Measurements from ENCODE around the gene STUB1. TPM values are rescaled to one million over a fixed set of nuclear protein-coding genes. Genes with fewer than 3 reads are reported as not detected.
"Not testable (repeated sequence)": the region's sequence is repeated elsewhere in the genome, so short reads cannot be mapped to it uniquely, and the experiment has no call there.

STUB1 gene
- polyA plus RNA-seq, 4 donors: 110 to 187 (median 117) TPM

DNA sequence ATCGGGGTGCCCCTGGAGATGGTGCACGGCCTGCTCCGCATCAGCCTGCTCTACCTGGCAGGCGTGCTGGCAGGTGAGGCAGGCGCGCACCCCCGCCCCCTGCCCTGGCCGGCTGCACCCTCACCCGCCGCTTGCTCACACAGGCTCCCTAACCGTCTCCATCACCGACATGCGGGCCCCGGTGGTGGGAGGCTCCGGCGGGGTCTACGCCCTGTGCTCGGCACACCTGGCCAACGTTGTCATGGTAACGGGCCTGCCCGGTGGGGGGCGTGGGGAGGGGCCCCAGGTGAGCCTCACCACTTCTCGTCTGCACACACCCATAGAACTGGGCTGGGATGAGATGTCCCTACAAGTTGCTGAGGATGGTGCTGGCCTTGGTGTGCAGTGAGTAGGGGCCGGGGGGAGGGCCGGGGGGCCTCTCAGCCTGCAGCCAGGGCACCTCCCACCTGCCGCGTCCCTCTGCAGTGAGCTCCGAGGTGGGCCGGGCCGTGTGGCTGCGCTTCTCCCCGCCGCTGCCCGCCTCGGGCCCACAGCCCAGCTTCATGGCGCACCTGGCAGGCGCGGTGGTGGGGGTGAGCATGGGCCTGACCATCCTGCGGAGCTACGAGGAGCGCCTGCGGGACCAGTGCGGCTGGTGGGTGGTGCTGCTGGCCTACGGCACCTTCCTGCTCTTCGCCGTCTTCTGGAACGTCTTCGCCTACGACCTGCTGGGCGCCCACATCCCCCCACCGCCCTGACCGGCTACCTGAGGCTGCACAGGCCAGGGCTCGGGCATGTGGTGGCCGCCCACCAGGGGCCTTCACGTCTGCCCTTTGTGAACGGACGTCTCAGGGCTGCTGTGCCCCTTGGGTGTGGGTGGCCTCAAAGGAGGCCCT lies 2.7 kb upstream of the STUB1 start:
- no peak for DNase-seq (ENCODE audit: low read depth in 4 of 4, low spot score in 2 of 4)

DNA sequence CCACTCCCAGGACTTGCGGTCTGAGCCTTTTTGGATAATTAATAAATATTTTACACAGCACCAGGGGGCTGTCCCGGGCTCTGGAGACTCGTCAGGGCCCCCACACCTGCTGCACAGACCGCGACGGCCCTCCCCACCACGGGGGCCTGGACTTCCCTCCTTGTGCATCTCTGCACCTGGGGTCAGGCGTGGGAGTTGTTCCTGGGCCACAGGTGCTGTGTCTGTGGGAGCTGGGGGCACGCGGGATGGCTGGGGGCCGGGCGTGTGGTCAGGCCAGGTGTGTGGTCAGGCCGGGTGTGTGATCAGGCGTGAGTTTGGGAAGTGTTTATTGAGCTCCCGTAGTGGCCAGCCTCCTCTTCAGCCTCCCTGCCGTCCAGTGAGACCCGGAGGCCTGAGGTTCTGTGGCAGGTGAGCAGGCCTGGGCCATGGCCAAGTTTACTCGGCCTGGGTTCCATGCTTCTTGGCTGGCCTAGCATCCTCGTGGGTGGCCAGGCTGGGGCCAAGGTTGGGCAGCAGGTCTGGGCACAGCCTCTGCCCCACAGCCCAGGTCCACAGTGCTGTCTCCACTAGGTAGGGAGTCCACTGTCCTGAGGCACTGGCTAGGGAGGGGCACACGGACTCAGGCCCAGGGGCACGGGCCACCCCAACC lies 1.9 kb upstream of the STUB1 start:
- DNase-seq (ENCODE audit: low read depth in 4 of 4, low spot score in 2 of 4): no peak

DNA sequence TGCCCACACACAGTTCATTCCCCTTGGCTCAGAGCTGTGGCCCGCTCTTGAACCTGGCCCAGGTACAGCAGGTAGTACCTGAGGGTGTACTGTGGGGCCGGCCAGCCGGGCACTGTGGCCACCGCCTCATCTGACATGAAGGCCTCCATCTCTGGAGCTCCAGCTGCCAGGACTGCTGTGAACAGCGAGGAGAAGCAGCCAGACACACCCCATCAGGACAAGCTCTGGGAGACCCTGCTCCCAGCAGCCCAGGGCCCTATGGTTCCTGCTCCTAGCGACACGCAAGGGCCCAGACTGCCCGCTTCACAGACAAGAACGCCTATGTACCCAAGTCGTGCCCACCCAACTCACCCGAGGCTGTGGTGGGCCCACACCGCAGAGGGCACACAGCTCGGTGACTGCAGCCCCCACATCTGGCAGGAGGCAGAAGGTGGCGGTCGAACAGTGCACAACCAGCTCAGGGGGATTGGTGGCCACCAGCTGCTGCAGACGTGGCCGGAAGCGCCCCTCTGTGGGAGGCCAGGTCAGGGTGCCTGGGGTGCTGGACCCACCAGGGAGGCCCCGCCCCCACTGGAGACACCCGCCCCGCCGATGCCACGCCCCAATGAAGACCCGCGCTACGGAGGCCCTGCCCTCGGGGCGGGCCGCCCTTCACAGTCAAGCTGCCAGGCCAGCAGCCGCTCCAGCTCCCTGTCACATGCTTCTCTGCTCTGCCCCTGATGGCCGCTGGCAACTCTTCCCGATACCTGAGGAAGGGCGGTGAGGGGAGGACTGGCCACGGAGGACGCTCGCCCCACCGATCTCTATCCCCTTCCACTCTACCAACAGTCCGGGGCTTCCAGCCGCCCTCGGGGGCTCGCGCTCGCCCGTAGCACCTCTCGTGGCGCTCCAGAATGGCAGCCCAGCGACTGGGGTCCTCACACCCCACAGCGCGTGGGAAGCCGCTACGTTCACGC lies 1.1 kb upstream of the STUB1 start:
- peak in 3 of 4 donors; percentile 32 to 52 (median 39) for DNase-seq (ENCODE audit: low read depth in 4 of 4, low spot score in 2 of 4)

DNA sequence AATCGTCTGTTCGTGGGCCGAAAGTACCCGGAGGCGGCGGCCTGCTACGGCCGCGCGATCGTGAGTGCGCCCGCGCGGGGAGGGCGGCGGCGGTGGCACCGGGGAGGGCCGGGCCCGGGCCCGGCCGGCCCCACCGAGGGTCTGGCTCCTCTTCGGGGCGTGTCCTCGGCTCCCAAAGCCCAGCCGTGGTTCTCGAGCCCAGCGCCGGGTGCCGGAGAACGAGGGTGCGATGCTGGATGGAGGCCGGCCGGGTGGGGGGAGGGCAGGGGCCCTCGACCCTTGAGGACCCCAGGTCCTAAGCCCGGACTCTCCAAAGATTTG lies 375 bp downstream of the STUB1 start:
- DNase-seq (ENCODE audit: low read depth in 4 of 4, low spot score in 2 of 4): no peak

DNA sequence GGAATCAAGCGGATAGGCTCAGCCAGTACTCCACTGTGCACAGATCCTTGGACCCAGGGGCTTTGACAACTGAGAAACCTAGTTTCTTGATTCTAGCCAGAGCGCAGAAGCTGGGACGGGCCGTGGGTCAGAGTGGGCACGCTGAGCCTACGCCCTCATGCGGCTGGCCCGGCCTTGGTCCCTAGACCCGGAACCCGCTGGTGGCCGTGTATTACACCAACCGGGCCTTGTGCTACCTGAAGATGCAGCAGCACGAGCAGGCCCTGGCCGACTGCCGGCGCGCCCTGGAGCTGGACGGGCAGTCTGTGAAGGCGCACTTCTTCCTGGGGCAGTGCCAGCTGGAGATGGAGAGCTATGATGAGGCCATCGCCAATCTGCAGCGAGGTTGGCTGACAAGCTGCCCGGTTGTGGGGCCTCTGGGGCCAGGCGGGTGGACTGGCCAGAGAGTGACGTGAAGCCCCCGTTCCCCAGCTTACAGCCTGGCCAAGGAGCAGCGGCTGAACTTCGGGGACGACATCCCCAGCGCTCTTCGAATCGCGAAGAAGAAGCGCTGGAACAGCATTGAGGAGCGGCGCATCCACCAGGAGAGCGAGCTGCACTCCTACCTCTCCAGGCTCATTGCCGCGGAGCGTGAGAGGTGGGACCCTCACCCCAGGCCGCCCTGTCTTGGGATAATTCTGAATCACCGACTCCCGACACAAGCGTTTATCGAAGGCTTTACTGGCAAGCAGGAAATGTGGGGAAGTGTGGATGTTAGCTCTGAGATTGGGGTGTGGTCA lies 946 bp downstream of the STUB1 start:
- DNase-seq (ENCODE audit: low read depth in 4 of 4, low spot score in 2 of 4): no peak

DNA sequence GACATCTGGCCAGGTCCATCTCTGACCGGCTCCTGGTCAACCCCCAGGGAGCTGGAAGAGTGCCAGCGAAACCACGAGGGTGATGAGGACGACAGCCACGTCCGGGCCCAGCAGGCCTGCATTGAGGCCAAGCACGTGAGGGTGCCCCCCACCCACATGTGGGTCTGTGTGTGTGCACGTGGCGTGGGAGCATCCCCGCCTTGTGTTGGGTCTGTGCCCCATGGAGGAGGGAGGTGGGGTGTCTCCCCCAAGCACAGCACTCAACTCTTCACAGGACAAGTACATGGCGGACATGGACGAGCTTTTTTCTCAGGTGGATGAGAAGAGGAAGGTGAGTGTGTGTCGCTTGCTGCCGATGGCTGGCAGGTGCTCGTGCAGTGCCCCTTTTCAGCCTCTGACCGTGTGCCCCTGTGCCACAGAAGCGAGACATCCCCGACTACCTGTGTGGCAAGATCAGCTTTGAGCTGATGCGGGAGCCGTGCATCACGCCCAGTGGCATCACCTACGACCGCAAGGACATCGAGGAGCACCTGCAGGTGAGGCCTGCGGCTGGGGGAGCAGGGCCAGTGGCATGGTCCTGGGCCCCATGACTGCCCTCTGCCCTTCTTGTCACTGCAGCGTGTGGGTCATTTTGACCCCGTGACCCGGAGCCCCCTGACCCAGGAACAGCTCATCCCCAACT lies 1.7 kb downstream of the STUB1 start:
- no peak for DNase-seq (ENCODE audit: low read depth in 4 of 4, low spot score in 2 of 4)

DNA sequence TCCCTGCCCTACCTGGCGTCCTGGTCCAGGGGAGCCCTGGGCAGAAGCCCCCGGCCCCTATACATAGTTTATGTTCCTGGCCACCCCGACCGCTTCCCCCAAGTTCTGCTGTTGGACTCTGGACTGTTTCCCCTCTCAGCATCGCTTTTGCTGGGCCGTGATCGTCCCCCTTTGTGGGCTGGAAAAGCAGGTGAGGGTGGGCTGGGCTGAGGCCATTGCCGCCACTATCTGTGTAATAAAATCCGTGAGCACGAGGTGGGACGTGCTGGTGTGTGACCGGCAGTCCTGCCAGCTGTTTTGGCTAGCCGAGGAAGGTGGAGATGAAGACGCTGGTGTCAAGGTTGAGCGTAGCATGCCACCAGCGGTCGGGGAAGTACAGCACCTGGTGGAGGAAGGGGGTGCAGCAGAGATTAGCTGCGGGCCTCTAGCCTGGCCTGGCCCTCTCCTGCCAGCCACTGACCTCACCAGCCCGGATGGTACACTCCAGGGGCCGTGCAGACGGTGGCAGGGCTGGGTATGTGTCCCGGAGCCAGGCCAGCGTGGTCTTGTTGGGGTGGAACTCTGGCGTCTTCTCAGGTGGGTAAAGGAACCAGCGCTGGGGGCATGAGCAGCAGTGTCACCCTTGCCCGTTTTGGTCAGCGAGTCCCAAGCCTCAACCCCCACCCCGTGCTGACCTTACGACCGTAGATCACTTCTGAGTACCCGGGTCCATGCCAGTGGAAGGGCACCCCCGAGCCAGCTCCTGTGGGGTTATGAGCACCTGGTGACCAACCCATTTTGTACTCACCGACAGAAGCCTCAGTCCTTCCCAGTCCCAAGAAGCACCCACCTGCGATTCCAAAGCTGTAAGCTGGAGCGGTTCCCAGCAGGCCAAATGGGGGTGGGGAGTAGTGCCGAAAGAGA lies 2.5 kb downstream of the STUB1 start:
- DNase-seq (ENCODE audit: low read depth in 4 of 4, low spot score in 2 of 4): no peak

DNA sequence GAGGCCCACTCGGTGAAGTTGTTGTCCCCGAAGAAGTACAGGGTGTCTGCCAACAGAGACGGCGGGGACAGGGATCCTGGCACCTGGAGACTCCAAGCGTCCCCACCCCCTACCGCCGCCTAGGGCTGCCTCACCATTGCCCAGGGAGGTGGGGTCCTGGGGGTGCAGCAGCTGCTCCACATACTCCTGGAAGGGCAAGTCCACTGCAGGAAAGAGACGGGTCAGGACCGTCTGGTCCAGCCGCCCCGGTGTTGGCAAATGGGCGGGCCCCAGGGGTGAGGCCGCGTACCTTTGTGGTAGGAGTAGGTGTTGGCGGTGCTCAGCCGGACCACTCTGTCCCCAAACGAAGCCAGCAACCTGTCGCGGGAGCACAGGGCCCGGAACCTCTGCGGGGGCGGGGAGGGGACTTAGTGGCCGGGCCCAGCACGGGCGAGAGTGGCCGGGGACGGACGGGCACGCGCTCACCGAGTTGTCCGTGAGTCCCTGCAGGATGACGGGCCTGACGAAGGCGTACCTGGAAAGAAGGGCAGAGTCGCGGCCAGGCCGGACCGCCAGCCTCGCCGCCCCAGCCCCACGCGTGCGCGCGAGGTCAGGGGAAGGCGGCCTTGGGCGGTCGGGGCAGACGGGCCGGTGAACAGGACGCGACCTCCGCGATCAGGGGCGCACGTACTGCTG lies 3.3 kb downstream of the STUB1 start:
- DNase-seq (ENCODE audit: low read depth in 4 of 4, low spot score in 2 of 4): no peak

DNA sequence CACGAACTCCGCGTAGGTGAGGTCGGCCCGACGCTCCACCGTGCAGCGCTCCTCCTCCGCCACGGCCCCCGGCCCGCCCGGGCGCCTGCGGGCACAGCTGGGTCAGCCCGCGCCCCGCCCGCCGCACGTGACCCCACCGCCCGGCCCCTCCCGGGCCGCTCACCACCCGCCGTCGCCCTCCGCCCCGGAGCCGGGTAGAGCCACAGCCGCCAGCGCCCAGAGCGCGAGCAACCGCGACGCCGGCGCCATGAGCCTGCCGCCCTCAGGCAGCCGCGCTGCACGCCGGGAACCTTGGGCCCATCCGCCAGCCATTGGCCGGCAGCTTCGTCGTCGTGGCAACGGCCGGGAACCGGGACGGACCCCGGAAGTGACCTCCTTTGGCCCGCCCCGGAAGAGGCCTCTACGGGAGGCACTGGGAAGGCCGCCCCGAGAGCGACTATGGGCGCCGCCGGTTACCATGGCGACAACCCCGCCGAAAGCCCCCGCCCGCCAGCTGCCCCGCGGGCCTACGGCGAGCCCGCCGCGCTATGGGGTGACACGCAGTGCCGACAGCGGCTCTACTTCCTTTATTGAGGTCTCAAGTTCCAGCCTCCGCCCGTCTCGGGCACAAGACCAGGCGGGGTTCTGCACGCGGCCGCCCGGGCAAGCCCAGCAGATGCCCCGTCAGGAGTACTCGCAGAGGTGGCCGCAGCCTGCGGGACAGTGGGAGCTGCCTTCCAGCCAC lies 4.0 kb downstream of the STUB1 start, which contains the start of gene JMJD8:
Gene JMJD8, minus strand, starts transcription at position 264 of the 724 bp plus-strand sequence. Its CDS starts 15 bp downstream, at position 249.
- peak in 3 of 4 donors; percentile 79 to 91 (median 89) for DNase-seq (ENCODE audit: low read depth in 4 of 4, low spot score in 2 of 4)

DNA sequence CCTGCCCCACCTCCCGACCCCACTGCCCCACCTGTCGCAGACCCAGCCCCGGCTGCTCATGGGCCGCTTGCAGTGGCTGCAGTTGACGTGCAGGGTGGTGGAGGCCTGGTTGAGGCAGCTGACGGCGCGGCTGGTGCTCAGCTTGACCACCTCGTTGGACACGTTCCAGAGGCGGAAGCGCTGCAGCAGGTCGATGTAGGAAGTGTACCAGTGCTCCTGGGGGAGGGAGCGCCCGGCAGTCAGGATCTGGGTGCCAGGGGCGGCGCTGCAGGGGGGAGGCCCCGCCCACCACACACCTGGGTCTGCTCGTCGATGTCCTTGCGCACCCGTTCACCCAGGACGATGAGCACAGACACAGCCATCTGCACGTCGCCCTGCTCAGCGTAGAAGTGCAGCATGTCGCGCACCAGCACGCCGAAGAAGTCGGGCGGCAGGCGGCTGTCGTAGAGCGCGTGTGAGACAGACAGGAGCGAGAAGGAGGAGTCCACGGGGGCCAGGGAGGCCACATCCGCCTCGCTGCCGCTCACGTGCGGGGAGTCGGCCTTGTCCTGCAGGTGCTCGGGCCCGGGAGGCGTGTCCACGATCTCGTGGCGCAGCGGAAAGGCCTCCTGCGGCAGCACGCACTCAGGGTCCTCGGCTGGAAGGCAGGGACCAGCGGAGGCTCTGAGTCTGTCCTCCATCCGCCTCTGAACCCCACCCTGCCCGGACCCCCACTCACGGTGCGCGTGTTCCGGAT lies 4.9 kb downstream of the STUB1 start:
- DNase-seq (ENCODE audit: low read depth in 4 of 4, low spot score in 2 of 4): no peak

DNA sequence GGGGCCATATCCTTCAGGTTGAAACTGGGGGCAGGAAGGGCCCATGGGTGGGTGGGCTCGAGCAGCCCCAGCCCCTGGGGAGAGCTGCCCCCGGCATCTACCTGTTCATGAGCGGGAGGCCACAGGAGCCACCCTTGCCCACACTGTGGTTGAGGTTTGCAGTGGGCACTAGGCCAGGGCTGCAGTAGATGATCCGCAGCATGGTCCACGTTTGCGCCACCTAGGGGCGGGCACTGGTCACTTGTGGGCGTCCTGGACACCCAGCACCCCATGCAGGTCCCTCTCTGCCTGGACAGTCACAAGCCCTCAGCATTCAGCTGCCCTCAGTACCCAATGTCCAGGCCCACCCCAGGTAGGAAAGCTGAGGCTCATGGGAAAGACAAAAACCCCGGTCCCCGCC lies 5.8 kb downstream of the STUB1 start:
- DNase-seq (ENCODE audit: low read depth in 4 of 4, low spot score in 2 of 4): no peak

DNA sequence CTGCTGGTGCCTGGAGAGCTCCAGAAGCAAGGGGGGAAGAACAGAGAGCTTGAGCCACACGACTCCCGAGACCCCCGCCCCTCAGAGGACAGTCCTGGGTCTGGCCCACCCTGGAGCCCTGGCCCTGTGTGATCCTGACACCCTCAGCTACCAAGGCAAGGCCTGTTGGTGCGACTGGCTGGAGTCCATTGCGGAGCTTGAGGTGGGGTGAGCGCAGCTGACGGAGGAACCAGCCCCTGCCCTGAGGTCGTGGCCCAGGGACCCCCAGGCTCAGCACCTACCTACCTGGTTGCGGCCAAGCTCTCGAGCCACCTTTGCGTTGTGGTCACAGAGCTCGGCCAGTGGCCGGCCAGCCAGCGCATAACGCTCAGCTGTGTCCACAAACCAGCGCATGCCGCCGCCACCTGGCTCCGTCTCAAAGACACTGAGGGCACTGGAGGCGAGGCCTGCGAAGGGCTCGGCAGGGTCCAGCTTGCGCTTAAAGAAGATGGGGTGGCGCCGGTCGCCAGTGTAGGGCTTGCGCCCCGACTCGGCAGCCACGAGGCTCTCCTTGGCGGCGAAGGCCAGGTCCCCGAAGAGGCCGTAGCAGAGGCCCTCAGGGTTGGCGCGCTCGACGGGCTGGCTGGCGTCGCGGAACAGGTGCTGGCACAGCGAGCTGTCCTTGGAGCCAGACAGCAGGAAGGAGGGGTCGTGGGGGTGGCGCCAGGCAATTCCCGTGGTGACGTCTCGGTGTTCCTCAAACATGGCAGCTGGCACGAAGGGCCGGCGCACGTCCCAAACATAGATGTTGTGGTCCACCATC lies 6.5 kb downstream of the STUB1 start:
- DNase-seq (ENCODE audit: low read depth in 4 of 4, low spot score in 2 of 4): no peak

DNA sequence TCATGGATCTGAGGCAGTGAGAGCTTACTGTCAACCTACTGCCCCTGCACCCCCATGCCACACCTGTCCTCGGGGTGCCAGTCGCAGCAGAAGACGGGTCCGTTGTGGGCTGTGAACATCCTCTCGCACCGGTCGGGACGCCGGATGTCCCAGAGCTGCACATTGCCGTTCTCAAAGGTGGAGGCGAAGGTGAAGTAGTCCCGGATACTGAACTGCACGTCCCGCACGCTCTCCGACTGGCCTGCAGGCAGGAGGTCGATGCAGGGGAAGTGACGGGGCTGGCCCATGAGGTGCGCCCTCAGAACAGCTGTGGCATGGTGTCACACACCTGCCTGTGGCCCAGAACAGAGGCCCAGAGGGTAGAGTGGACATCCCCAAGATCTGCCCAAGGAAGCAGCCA lies 7.3 kb downstream of the STUB1 start:
- DNase-seq (ENCODE audit: low read depth in 4 of 4, low spot score in 2 of 4): no peak

DNA sequence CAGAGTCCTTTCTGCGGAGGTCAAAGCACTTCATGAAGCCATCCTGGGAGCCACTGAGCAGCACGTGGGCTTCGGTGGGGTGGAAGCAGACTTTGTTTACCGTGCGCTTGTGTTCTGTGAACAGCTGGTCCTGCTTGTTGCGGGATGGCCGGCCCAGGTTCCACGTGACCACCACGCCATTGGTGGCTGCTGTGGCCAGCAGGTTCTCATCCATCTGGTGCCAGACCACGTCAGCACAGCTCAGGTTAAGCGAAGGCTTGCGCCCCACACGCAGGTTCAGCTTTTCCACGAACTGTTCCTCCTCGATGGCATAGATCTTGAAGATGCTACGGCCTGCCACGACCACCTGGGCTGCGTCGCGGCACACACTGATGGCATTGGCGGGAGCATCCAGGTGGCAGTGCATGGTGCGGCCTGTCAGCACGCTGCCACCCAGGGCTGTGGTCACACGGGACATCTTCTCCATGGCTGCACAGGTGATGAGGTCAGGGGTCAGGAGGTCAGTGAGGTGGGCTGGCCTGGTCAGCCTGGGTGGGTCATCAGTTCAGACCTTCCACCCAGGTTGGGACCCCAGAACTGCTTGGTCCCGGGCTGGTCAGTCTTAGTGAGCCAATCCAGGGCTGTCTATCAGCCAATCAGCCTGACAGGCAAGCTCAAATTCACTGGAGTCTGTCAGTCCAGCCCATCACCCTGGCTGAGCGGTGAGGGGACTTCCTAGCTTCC lies 9.1 kb downstream of the STUB1 start:
- no peak for DNase-seq (ENCODE audit: low read depth in 4 of 4, low spot score in 2 of 4)

DNA sequence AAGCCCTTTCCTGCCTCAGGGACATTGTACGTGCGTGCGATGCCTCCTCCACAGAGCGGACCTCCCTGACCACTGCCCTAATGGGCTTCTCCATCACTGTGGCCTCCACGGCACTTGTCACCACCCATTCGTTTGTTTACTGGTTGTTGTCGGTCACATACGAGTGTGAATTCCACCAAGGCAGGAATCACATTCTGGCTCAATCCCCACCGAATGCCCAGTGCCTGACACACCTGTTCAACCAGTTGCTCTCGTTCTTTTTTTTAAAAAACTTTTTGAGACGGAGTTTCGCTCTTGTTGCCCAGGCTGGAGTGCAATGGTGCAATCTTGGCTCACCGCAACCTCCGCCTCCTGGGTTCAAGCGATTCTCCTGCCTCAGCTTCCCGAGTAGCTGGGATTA lies 11.0 kb downstream of the STUB1 start:
- not testable (repeated sequence) for DNase-seq (ENCODE audit: low read depth in 4 of 4, low spot score in 2 of 4)

Measured in left renal cortex interstitium (tissue), 4 donors.